Keratinocyte (primary cell): ENCODE results near the gene BMPER.

Experiments
- CTCF ChIP-seq, 3 experiments: IDR thresholded peaks in 1 of 3; conservative IDR thresholded peaks in 1 of 3; optimal IDR thresholded peaks in 1 of 3; 2 replicates in 2 of 3; 3 replicates in 1 of 3; pipeline versions ENCODE3 to v1.5.1; 2011; ENCODE audit warnings: low read length in 3 of 3, mild to moderate bottlenecking in 3 of 3, moderate library complexity in 2 of 3, control low read depth in 1 of 3, inconsistent platforms in 1 of 3; ENCODE audit not compliant: insufficient read depth in 2 of 3; ENCODE audit errors: extremely low read depth in 1 of 3
- EZH2 ChIP-seq: IDR thresholded peaks from one replicate; pipeline ENCODE4 v1.6.1; 2012; ENCODE audit warnings: inconsistent platforms, mild to moderate bottlenecking, low read length, moderate library complexity

GRCh38 chr7:34133983-34134782, 228.8 kb downstream of the BMPER start:
- TF ChIP-seq CTCF (optimal IDR thresholded peaks at IDR 0.05 in 1 of 3, IDR thresholded peaks at IDR 0.05 in 1 of 3, conservative IDR thresholded peaks at IDR 0.05 in 1 of 3; ENCODE audit: extremely low read depth in 1 of 3, insufficient read depth in 2 of 3, low read length in 3 of 3) (peak; percentile 76 to 80 (median 79)), EZH2 (no peak)
